Activated T-cell treated with anti-CD3 and anti-CD28 coated beads, Interleukin-2, amount 50 U/mL, for 48 hours (primary cell): ENCODE results near the gene NDUFAF7.
"Not testable (repeated sequence)": the region's sequence is repeated elsewhere in the genome, so short reads cannot be mapped to it uniquely, and the experiment has no call there.

Experiments used
- DNase-seq, 2 experiments: peaks; one replicate each; pipeline ENCODE4 v3.0.0-alpha.2; 2020

The NDUFAF7 gene

GRCh38 chr2:37284381-37284780, 52.9 kb downstream of the NDUFAF7 start:
- no peak for DNase-seq

GRCh38 chr2:37287966-37288365, 56.5 kb downstream of the NDUFAF7 start:
- DNase-seq, result no peak

GRCh38 chr2:37291680-37292079, 60.2 kb downstream of the NDUFAF7 start:
- no peak for DNase-seq

GRCh38 chr2:37294858-37295257, 63.4 kb downstream of the NDUFAF7 start:
- not testable (repeated sequence) for DNase-seq

GRCh38 chr2:37295469-37296073, 64.1 kb downstream of the NDUFAF7 start:
- no peak for DNase-seq

- DNase-seq, result no peak
Measured at GRCh38 chr2:37297632-37298031, 66.2 kb downstream of the NDUFAF7 start.
